Peyer's patch (tissue), 4 donors: ENCODE results near the gene UBXN6.

ENCODE experiments used
- POLR2A ChIP-seq, 2 donors: fragments of 450-650 bp; IDR thresholded peaks; one replicate each; pipeline ENCODE4 v1.5.1; 2017; ENCODE audit warnings: antibody characterized with exemption in 2 of 2, mild to moderate bottlenecking in 2 of 2, moderate library complexity in 2 of 2
- TF ChIP-seq, protein P1 (sequence below), 6 experiments: fragments of 450-650 bp in 4 of 6; fragments of 200-600 bp in 2 of 6; sonication (generic) in 1 of 6; IDR thresholded peaks; one replicate each; pipeline ENCODE4 v1.5.1; 2017 to 2019; ENCODE audit warnings: antibody characterized with exemption in 6 of 6, mild to moderate bottlenecking in 3 of 6, moderate library complexity in 1 of 6

DNA sequence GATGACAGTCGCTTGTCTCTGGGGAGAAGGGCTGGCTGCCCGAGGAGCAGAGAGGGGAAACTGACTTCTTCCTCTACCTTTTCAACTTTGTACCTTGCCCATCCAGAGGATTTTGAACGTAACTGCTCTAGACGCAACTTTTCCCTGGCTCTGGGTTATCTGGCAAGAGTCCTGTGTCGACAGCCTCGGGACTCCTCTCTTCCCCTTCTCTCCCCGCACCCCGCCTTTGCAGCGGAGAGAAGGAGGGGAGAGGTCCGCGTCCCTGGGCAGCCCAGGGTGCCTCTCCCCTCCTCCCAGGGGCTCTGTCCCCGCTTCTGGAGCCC is 57.8 kb downstream of the UBXN6 start:
- TF ChIP-seq POLR2A (IDR thresholded peaks at IDR 0.05): peak in 1 of 2 donors; percentile 24
- TF ChIP-seq, protein P1, sequence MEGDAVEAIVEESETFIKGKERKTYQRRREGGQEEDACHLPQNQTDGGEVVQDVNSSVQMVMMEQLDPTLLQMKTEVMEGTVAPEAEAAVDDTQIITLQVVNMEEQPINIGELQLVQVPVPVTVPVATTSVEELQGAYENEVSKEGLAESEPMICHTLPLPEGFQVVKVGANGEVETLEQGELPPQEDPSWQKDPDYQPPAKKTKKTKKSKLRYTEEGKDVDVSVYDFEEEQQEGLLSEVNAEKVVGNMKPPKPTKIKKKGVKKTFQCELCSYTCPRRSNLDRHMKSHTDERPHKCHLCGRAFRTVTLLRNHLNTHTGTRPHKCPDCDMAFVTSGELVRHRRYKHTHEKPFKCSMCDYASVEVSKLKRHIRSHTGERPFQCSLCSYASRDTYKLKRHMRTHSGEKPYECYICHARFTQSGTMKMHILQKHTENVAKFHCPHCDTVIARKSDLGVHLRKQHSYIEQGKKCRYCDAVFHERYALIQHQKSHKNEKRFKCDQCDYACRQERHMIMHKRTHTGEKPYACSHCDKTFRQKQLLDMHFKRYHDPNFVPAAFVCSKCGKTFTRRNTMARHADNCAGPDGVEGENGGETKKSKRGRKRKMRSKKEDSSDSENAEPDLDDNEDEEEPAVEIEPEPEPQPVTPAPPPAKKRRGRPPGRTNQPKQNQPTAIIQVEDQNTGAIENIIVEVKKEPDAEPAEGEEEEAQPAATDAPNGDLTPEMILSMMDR (IDR thresholded peaks at IDR 0.05): no peak
